Neural cell (in vitro differentiated cells): ENCODE results near the gene BPIFB4. TPM values are rescaled to one million over a fixed set of nuclear protein-coding genes. Genes with fewer than 3 reads are reported as not detected.

ENCODE experiments used
- H2AFZ ChIP-seq: fragments of 200-600, 300-800 bp; sonication (generic), shearing (Covaris generic); 2 replicates; pipeline ENCODE4 v1.6.0; 2014; ENCODE audit warnings: low read depth, mild to moderate bottlenecking, antibody characterized with exemption, low read length, moderate library complexity
- H3F3A ChIP-seq: fragments of 200-600 bp; shearing (Covaris generic); 2 replicates; pipeline ENCODE4 v1.6.1; 2016; ENCODE audit warnings: mild to moderate bottlenecking, moderate library complexity, mixed read lengths, antibody characterized with exemption, low read length; ENCODE audit not compliant: insufficient read depth, poor library complexity, severe bottlenecking
- H3K27ac ChIP-seq: fragments of 200-600, 300-800 bp; sonication (generic), shearing (Covaris generic); 2 replicates; pipeline ENCODE4 v1.5.1; 2014; ENCODE audit warnings: mild to moderate bottlenecking, low read length, moderate library complexity
- H3K27me3 ChIP-seq: fragments of 300-800, 200-600 bp; sonication (generic), shearing (Covaris generic); 2 replicates; pipeline ENCODE4 v1.6.0; 2014; ENCODE audit warnings: mild to moderate bottlenecking, low read depth, low read length, moderate library complexity; ENCODE audit not compliant: insufficient read depth
- H3K36me3 ChIP-seq: fragments of 300-800, 200-600 bp; sonication (generic), shearing (Covaris generic); 2 replicates; pipeline ENCODE4 v1.5.1; 2014; ENCODE audit warnings: mild to moderate bottlenecking, antibody characterized with exemption, low read length, moderate library complexity; ENCODE audit not compliant: insufficient read depth
- H3K4me2 ChIP-seq: fragments of 300-800, 200-600 bp; sonication (generic), shearing (Covaris generic); 2 replicates; pipeline ENCODE4 v1.6.0; 2014; ENCODE audit warnings: mild to moderate bottlenecking, low read length
- H3K4me3 ChIP-seq: fragments of 300-800, 200-600 bp; sonication (generic), shearing (Covaris generic); 2 replicates; pipeline ENCODE4 v1.5.1; 2014; ENCODE audit warnings: mild to moderate bottlenecking, low read length, moderate library complexity
- H3K79me2 ChIP-seq: fragments of 200-600 bp; shearing (Covaris generic); replicated peaks from 2 replicates; pipeline ENCODE4 v1.6.0; 2014; ENCODE audit warnings: mild to moderate bottlenecking, low read length, moderate library complexity; ENCODE audit not compliant: insufficient read depth
- H3K9ac ChIP-seq: fragments of 300-800, 200-600 bp; sonication (generic), shearing (Covaris generic); 2 replicates; pipeline ENCODE4 v1.6.1; 2016; ENCODE audit warnings: mild to moderate bottlenecking, low read length, mixed read lengths
- H3K9me2 ChIP-seq: fragments of 200-600 bp; shearing (Covaris generic); 2 replicates; pipeline ENCODE4 v1.6.1; 2016; ENCODE audit warnings: mild to moderate bottlenecking, low read length, mixed read lengths; ENCODE audit not compliant: insufficient read depth
- H3K9me3 ChIP-seq: fragments of 200-600, 300-800 bp; sonication (generic), shearing (Covaris generic); 2 replicates; pipeline ENCODE4 v1.6.1; 2016; ENCODE audit warnings: mild to moderate bottlenecking, mixed run types, low read length, moderate library complexity, mixed read lengths
- H4K20me1 ChIP-seq: fragments of 200-600 bp; shearing (Covaris generic); 2 replicates; pipeline ENCODE4 v1.6.1; 2016; ENCODE audit warnings: mild to moderate bottlenecking, mixed run types; ENCODE audit not compliant: insufficient read depth
- CTCF ChIP-seq: fragments of 450-650 bp; IDR thresholded peaks from 2 replicates; pipeline ENCODE4 v1.5.1; 2014; ENCODE audit warnings: antibody characterized with exemption, mild to moderate bottlenecking, moderate library complexity; ENCODE audit not compliant: poor library complexity, severe bottlenecking
- EP300 ChIP-seq: fragments of 450-650 bp; conservative IDR thresholded peaks from 2 replicates; pipeline ENCODE4 v1.6.1; 2014; ENCODE audit warnings: antibody characterized with exemption, mild to moderate bottlenecking, moderate library complexity; ENCODE audit not compliant: poor library complexity, severe bottlenecking
- EZH2 ChIP-seq: fragments of 200-600, 300-800 bp; shearing (Covaris generic), sonication (generic); IDR thresholded peaks from 2 replicates; pipeline ENCODE4 v1.6.1; 2014; ENCODE audit warnings: antibody characterized with exemption, low read length, borderline replicate concordance, mild to moderate bottlenecking; ENCODE audit not compliant: insufficient read depth, poor library complexity, severe bottlenecking
- MXI1 ChIP-seq: fragments of 450-650 bp; conservative IDR thresholded peaks from 2 replicates; pipeline ENCODE4 v1.6.1; 2014; ENCODE audit warnings: antibody characterized with exemption, mild to moderate bottlenecking; ENCODE audit not compliant: poor library complexity, severe bottlenecking
- POLR2AphosphoS5 ChIP-seq: IDR thresholded peaks from 2 replicates; pipeline ENCODE4 v1.6.1; 2012
- RAD21 ChIP-seq: fragments of 450-650 bp; conservative IDR thresholded peaks from 2 replicates; pipeline ENCODE4 v1.6.1; 2014; ENCODE audit warnings: antibody characterized with exemption, mild to moderate bottlenecking, moderate library complexity
- REST ChIP-seq: IDR thresholded peaks from 2 replicates; pipeline ENCODE4 v1.6.1; 2012; ENCODE audit warnings: borderline replicate concordance
- SMC3 ChIP-seq: fragments of 450-650 bp; conservative IDR thresholded peaks from 2 replicates; pipeline ENCODE4 v1.6.1; 2014; ENCODE audit warnings: antibody characterized with exemption, mild to moderate bottlenecking, moderate library complexity; ENCODE audit not compliant: poor library complexity
- TAF1 ChIP-seq: IDR thresholded peaks from 2 replicates; pipeline ENCODE4 v1.6.1; 2012; ENCODE audit warnings: low read depth
- polyA plus RNA-seq: library from polyadenylated mRNA; depleted of rRNA; stranded (reverse); fragments of >200 nt; gene quantifications from 2 replicates; pipeline ENCODE4 v1.2.3, GENCODE V29; 2014

The BPIFB4 gene
- polyA plus RNA-seq, 1 donor from 2014 or later = not detected

DNA sequence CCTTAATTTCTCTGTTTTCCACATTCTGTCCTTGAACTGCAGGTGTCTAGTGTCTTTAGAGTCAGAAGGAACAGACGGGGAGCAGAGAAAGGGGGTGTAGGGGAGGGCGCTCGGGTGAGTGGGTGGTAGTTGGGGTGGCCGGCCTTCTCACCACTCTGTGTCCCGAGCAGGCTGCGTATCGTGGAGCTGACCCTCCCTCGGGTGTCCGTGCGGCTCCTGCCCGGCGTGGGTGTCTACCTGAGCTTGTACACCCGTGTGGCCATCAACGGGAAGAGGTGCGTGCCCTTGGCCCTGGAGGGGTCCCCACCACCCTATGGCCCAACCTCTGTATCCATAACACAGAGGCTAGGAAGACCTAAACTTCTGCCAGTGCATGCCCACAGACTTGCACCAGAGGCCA, 5.3 kb downstream of the BPIFB4 start:
- H3K9me2 ChIP-seq = no peaks in the 10 kb centered on the region
- H3K79me2 ChIP-seq = no peaks in the 10 kb centered on the region
- no peak overlapping the region for H3K4me3 ChIP-seq
- no peaks in the 10 kb centered on the region for H3K36me3 ChIP-seq
- H2AFZ ChIP-seq = no peak overlapping the region
- no peaks in the 10 kb centered on the region for H3F3A ChIP-seq
- H3K9me3 ChIP-seq = no peaks in the 10 kb centered on the region
- H3K9ac ChIP-seq = no peak overlapping the region
- H3K27ac ChIP-seq = no peak overlapping the region
- TF ChIP-seq TAF1 (no peak), EP300 (no peak), EZH2 (no peak), SMC3 (no peak), CTCF (no peak), POLR2AphosphoS5 (no peak), RAD21 (no peak), REST (no peak), MXI1 (no peak)
- H3K27me3 ChIP-seq = no peaks in the 10 kb centered on the region
- H4K20me1 ChIP-seq = no peaks in the 10 kb centered on the region
- no peak overlapping the region for H3K4me2 ChIP-seq

DNA sequence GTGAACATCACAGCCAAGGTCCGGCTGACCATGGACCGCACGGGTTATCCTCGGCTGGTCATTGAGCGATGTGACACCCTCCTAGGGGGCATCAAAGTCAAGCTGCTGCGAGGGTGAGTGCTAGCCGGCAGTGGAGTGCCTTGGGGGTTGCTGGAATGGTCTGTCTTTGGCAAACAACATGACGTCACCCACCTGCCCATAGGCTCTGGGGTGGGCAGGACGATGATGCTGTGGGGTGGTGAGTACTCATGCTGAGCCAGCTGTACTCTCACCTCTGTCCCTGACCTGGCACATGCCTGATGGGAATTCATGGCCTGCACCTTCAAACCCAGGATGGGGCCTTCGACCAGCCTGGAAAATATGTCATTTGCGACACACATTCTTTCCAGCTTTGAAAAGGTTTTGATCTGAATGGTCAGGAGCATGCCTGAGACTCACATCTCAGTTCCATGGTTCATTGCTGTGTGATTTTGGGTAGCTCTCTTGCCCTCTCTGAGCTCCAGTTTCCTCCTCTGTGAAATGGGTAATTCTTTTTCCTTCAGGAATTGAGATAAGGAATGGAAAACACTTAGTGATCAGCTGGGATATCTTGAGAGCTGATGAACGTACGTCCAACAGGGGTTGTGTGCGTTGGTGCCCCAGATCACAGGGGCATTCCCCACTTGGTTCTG, 6.7 kb downstream of the BPIFB4 start:
- no peak overlapping the region for H3K9ac ChIP-seq
- H3K4me3 ChIP-seq = no peak overlapping the region
- H3K9me3 ChIP-seq = no peaks in the 10 kb centered on the region
- no peaks in the 10 kb centered on the region for H3K27me3 ChIP-seq
- H3K36me3 ChIP-seq = no peaks in the 10 kb centered on the region
- no peaks in the 10 kb centered on the region for H3F3A ChIP-seq
- no peaks in the 10 kb centered on the region for H4K20me1 ChIP-seq
- TF ChIP-seq POLR2AphosphoS5 (no peak), REST (no peak)
- no peaks in the 10 kb centered on the region for H3K79me2 ChIP-seq
- H3K27ac ChIP-seq = no peak overlapping the region
- no peak overlapping the region for H2AFZ ChIP-seq
- H3K9me2 ChIP-seq = no peaks in the 10 kb centered on the region
- H3K4me2 ChIP-seq = no peak overlapping the region
